Smooth muscle cell (in vitro differentiated cells): ENCODE measurements around the gene GLUD1. TPM values are rescaled to one million over a fixed set of nuclear protein-coding genes. Genes with fewer than 3 reads are reported as not detected.

Experiments used
- DNase-seq: peaks from one replicate; lab custom pipeline; 2025; ENCODE audit not compliant: unreplicated experiment; lab: John Stamatoyannopoulos, UW
- H2AFZ ChIP-seq: fragments of 200-600 bp; sonication (generic); 2 replicates; pipeline ENCODE4 v1.6.0; 2016; ENCODE audit warnings: antibody characterized with exemption, low read depth, mild to moderate bottlenecking
- H3F3A ChIP-seq: fragments of 200-600 bp; sonication (generic); 2 replicates; pipeline ENCODE4 v1.6.0; 2017; ENCODE audit warnings: antibody characterized with exemption, low read depth
- H3K27ac ChIP-seq: fragments of 200-600 bp; sonication (generic); 2 replicates; pipeline ENCODE4 v1.5.1; 2016; ENCODE audit warnings: low read depth, mild to moderate bottlenecking
- H3K27me3 ChIP-seq: fragments of 200-600 bp; sonication (generic); 2 replicates; pipeline ENCODE4 v1.6.1; 2016; ENCODE audit warnings: low read depth, mild to moderate bottlenecking
- H3K36me3 ChIP-seq: fragments of 200-600 bp; sonication (generic); 2 replicates; pipeline ENCODE4 v1.5.1; 2016; ENCODE audit warnings: low read depth
- H3K4me1 ChIP-seq: fragments of 200-600 bp; sonication (generic); 2 replicates; pipeline ENCODE4 v1.5.1; 2016; ENCODE audit warnings: low read depth
- H3K4me2 ChIP-seq: fragments of 200-600 bp; sonication (generic); 2 replicates; pipeline ENCODE4 v1.6.0; 2016; ENCODE audit warnings: mild to moderate bottlenecking
- H3K4me3 ChIP-seq: fragments of 200-600 bp; sonication (generic); 2 replicates; pipeline ENCODE4 v1.5.1; 2016; ENCODE audit warnings: mild to moderate bottlenecking
- H3K79me2 ChIP-seq: fragments of 200-600 bp; sonication (generic); 2 replicates; pipeline ENCODE4 v1.6.0; 2016; ENCODE audit warnings: low read depth, mild to moderate bottlenecking
- H3K9ac ChIP-seq: fragments of 200-600 bp; sonication (generic); 2 replicates; pipeline ENCODE4 v1.6.0; 2016; ENCODE audit warnings: low read depth
- H3K9me3 ChIP-seq: fragments of 200-600 bp; sonication (generic); replicated peaks from 2 replicates; pipeline ENCODE4 v1.5.1; 2016; ENCODE audit warnings: low read depth
- H4K20me1 ChIP-seq: fragments of 200-600 bp; sonication (generic); 2 replicates; pipeline ENCODE4 v1.6.0; 2016; ENCODE audit warnings: low read depth
- CTCF ChIP-seq: fragments of 200-600 bp; sonication (generic); IDR thresholded peaks from 2 replicates; pipeline ENCODE4 v1.5.1; 2017; ENCODE audit warnings: borderline replicate concordance, mild to moderate bottlenecking, antibody characterized with exemption; ENCODE audit not compliant: insufficient read depth, poor library complexity, severe bottlenecking
- WGBS: methylation state at CpG from one replicate; pipeline ENCODE4 v1.1.7; 2016; ENCODE audit warnings: low lambda C conversion rate; 5-methylcytosine and 5-hydroxymethylcytosine counted together
- polyA plus RNA-seq: library from polyadenylated mRNA; unstranded; fragments of >200 nt; fragmentation: Nextera tagmentation; extraction: Ambion mirVana; gene quantifications from 2 replicates; pipeline ENCODE4 v1.2.1, GENCODE V29; 2016
- total RNA-seq: library from RNA; depleted of rRNA; stranded (reverse); fragments of >200 nt; gene quantifications from 2 replicates; pipeline ENCODE4 v1.2.3, GENCODE V29; 2014

Gene GLUD1
- total and polyA plus RNA-seq, 2 experiments from 2014 or later: 66.9 to 119 TPM

GRCh38 chr10:87066865-87067264 lies 27.8 kb downstream of the GLUD1 start:
- TF ChIP-seq CTCF: no peak
- Histone ChIP-seq H2AFZ (no peak overlapping the region), H3K79me2 (no peaks in the 10 kb centered on the region), H3K9me3 (no peaks in the 10 kb centered on the region), H3K9ac (no peak overlapping the region), H3K27ac (no peak overlapping the region), H3K4me3 (no peak overlapping the region), H4K20me1 (no peaks in the 10 kb centered on the region), H3K4me1 (no peaks in the 10 kb centered on the region), H3K36me3 (peaks cover 11% of the 10 kb centered on the region), H3F3A (no peaks in the 10 kb centered on the region), H3K4me2 (no peak overlapping the region), H3K27me3 (no peaks in the 10 kb centered on the region)
- no peak for DNase-seq
- WGBS: 100% methylated on average over 1 of the region's 1 CpG

GRCh38 chr10:87066178-87066577 lies 28.5 kb downstream of the GLUD1 start:
- no peaks in the 10 kb centered on the region for H3F3A ChIP-seq
- no peaks in the 10 kb centered on the region for H4K20me1 ChIP-seq
- H2AFZ ChIP-seq: no peak overlapping the region
- no peaks in the 10 kb centered on the region for H3K9me3 ChIP-seq
- WGBS: 95% methylated on average over 2 of the region's 2 CpGs
- no peak overlapping the region for H3K27ac ChIP-seq
- no peak overlapping the region for H3K9ac ChIP-seq
- no peaks in the 10 kb centered on the region for H3K79me2 ChIP-seq
- no peak for DNase-seq
- TF ChIP-seq CTCF: no peak
- H3K27me3 ChIP-seq: no peaks in the 10 kb centered on the region
- H3K36me3 ChIP-seq: peaks cover 11% of the 10 kb centered on the region
- no peak overlapping the region for H3K4me3 ChIP-seq
- H3K4me1 ChIP-seq: no peaks in the 10 kb centered on the region
- no peak overlapping the region for H3K4me2 ChIP-seq

- peaks cover 20% of the 10 kb centered on the region for H3K36me3 ChIP-seq
- no peak for DNase-seq
- H2AFZ ChIP-seq: no peak overlapping the region
- no peak for TF ChIP-seq CTCF
- no peaks in the 10 kb centered on the region for H3F3A ChIP-seq
- H3K27ac ChIP-seq: no peak overlapping the region
- H3K4me1 ChIP-seq: no peaks in the 10 kb centered on the region
- no peak overlapping the region for H3K4me2 ChIP-seq
- 96% methylated on average over 5 of the region's 5 CpGs for WGBS
- no peaks in the 10 kb centered on the region for H3K9me3 ChIP-seq
- no peaks in the 10 kb centered on the region for H4K20me1 ChIP-seq
- H3K79me2 ChIP-seq: no peaks in the 10 kb centered on the region
- H3K27me3 ChIP-seq: no peaks in the 10 kb centered on the region
- no peak overlapping the region for H3K9ac ChIP-seq
- H3K4me3 ChIP-seq: no peak overlapping the region
Observed at GRCh38 chr10:87064651-87065050, 30.0 kb downstream of the GLUD1 start.

- TF ChIP-seq CTCF: no peak
- WGBS: 94% methylated on average over 6 of the region's 6 CpGs
- peaks cover 33% of the 10 kb centered on the region for H3K36me3 ChIP-seq
Observed at GRCh38 chr10:87060280-87060928, 34.2 kb downstream of the GLUD1 start.

More at GRCh38 chr10:87060280-87060928, 34.2 kb downstream of the GLUD1 start:
- Histone ChIP-seq H4K20me1 (no peaks in the 10 kb centered on the region), H3K9ac (no peak overlapping the region), H3K27me3 (no peaks in the 10 kb centered on the region), H3K27ac (no peak overlapping the region), H3K9me3 (no peaks in the 10 kb centered on the region), H3K4me3 (no peak overlapping the region), H2AFZ (no peak overlapping the region), H3K4me2 (no peak overlapping the region), H3F3A (peaks cover under 1% of the 10 kb centered on the region), H3K79me2 (no peaks in the 10 kb centered on the region), H3K4me1 (peaks cover under 1% of the 10 kb centered on the region)
- no peak for DNase-seq
